DND-41 (cell line): ENCODE results near the gene ETS2.

Experiments
- ATAC-seq: fragments of 200-7000 bp; cut with Tn5 transposase; 3 replicates; pipeline ENCODE4 v1.9.1; 2021; ENCODE audit warnings: low read depth; ENCODE audit not compliant: insufficient read depth
- DNase-seq: peaks from one replicate; pipeline ENCODE4 v3.0.0-alpha.2; 2020
- H2AFZ ChIP-seq: 2 replicates; pipeline ENCODE4 v1.6.0; 2012; ENCODE audit warnings: low read depth, low read length
- H3K27ac ChIP-seq: 2 replicates; pipeline ENCODE4 v1.5.1; 2012; ENCODE audit warnings: low read length, inconsistent platforms
- H3K27me3 ChIP-seq: fragments of 200-600 bp; sonication (generic); 2 replicates; pipeline ENCODE4 v1.6.0; 2012; ENCODE audit warnings: low read length, mild to moderate bottlenecking, inconsistent platforms; ENCODE audit not compliant: insufficient read depth, poor library complexity
- H3K36me3 ChIP-seq: 2 replicates; pipeline ENCODE4 v1.5.1; 2012; ENCODE audit warnings: low read length, inconsistent platforms; ENCODE audit not compliant: insufficient read depth
- H3K4me1 ChIP-seq: 2 replicates; pipeline ENCODE4 v1.5.1; 2012; ENCODE audit warnings: mild to moderate bottlenecking, low read length; ENCODE audit not compliant: insufficient read depth
- H3K4me2 ChIP-seq: 2 replicates; pipeline ENCODE4 v1.6.0; 2012; ENCODE audit warnings: mild to moderate bottlenecking, moderate library complexity, low read length, inconsistent platforms; ENCODE audit not compliant: insufficient read depth
- H3K4me3 ChIP-seq, 2 experiments: fragments of 200-600 bp in 1 of 2; shearing (Covaris generic) in 1 of 2; 2 replicates each; pipeline ENCODE4 v1.5.1; 2012 to 2016; ENCODE audit warnings: inconsistent platforms in 2 of 2, low read length in 2 of 2, mild to moderate bottlenecking in 2 of 2, low read depth in 1 of 2, moderate library complexity in 1 of 2
- H3K79me2 ChIP-seq: 2 replicates; pipeline ENCODE4 v1.6.0; 2012; ENCODE audit warnings: low read length, inconsistent platforms; ENCODE audit not compliant: insufficient read depth
- H3K9ac ChIP-seq: 2 replicates; pipeline ENCODE4 v1.6.0; 2012; ENCODE audit warnings: low read depth, mild to moderate bottlenecking, inconsistent platforms, low read length, moderate library complexity
- H3K9me3 ChIP-seq: 2 replicates; pipeline ENCODE4 v1.5.1; 2012; ENCODE audit warnings: low read length, moderate library complexity, mild to moderate bottlenecking, inconsistent platforms; ENCODE audit not compliant: insufficient read depth, severe bottlenecking
- H4K20me1 ChIP-seq: 2 replicates; pipeline ENCODE4 v1.6.0; 2012; ENCODE audit warnings: low read length; ENCODE audit not compliant: insufficient read depth
- CTCF ChIP-seq: IDR thresholded peaks from 2 replicates; pipeline ENCODE4 v1.5.1; 2012; ENCODE audit warnings: borderline replicate concordance, low read length, moderate library complexity, mild to moderate bottlenecking; ENCODE audit not compliant: poor library complexity, severe bottlenecking; ENCODE audit errors: extremely low read depth
- EZH2 ChIP-seq: IDR thresholded peaks from 3 replicates; pipeline ENCODE4 v1.6.1; 2012; ENCODE audit warnings: borderline replicate concordance, low read depth, mild to moderate bottlenecking, moderate library complexity, low read length, inconsistent platforms; ENCODE audit not compliant: severe bottlenecking

Gene ETS2

GRCh38 chr21:38771536-38771935 is 34.2 kb upstream of the ETS2 start:
- no peaks in the 10 kb centered on the region for H3K36me3 ChIP-seq
- no peak overlapping the region for H3K27ac ChIP-seq
- H2AFZ ChIP-seq, result no peak overlapping the region
- no peaks in the 10 kb centered on the region for H3K79me2 ChIP-seq
- no peak overlapping the region for H3K4me3 ChIP-seq
- no peaks in the 10 kb centered on the region for H4K20me1 ChIP-seq
- H3K4me1 ChIP-seq, result peaks cover 22% of the 10 kb centered on the region
- H3K4me2 ChIP-seq, result no peak overlapping the region
- no peak for TF ChIP-seq CTCF
- TF ChIP-seq EZH2, result no peak
- H3K9ac ChIP-seq, result no peak overlapping the region
- no peaks in the 10 kb centered on the region for H3K27me3 ChIP-seq
- no peaks in the 10 kb centered on the region for H3K9me3 ChIP-seq
- ATAC-seq, result no peak
- no peak for DNase-seq

- peaks cover 14% of the 10 kb centered on the region for H3K4me1 ChIP-seq
- H3K9ac ChIP-seq, result no peak overlapping the region
- no peaks in the 10 kb centered on the region for H3K79me2 ChIP-seq
- TF ChIP-seq EZH2, result no peak
- no peak for TF ChIP-seq CTCF
- no peak overlapping the region for H3K4me3 ChIP-seq
- no peaks in the 10 kb centered on the region for H3K9me3 ChIP-seq
- H4K20me1 ChIP-seq, result no peaks in the 10 kb centered on the region
- H3K4me2 ChIP-seq, result no peak overlapping the region
- H3K36me3 ChIP-seq, result no peaks in the 10 kb centered on the region
- H3K27ac ChIP-seq, result no peak overlapping the region
- DNase-seq (no peak), ATAC-seq (no peak)
- H3K27me3 ChIP-seq, result no peaks in the 10 kb centered on the region
- H2AFZ ChIP-seq, result no peak overlapping the region
Observed at GRCh38 chr21:38772646-38773045, 33.1 kb upstream of the ETS2 start.

- peaks cover 11% of the 10 kb centered on the region for H3K4me1 ChIP-seq
- H3K79me2 ChIP-seq, result no peaks in the 10 kb centered on the region
- DNase-seq (no peak), ATAC-seq (peak; percentile 41; the same call in 1 of the 3 replicates)
- no peaks in the 10 kb centered on the region for H4K20me1 ChIP-seq
- peaks cover under 1% of the 10 kb centered on the region for H3K9me3 ChIP-seq
- no peak overlapping the region for H3K9ac ChIP-seq
- H2AFZ ChIP-seq, result no peak overlapping the region
- no peaks in the 10 kb centered on the region for H3K27me3 ChIP-seq
- TF ChIP-seq EZH2, result no peak
- no peak for TF ChIP-seq CTCF
- no peaks in the 10 kb centered on the region for H3K36me3 ChIP-seq
- H3K4me2 ChIP-seq, result no peak overlapping the region
- no peak overlapping the region for H3K27ac ChIP-seq
- no peak overlapping the region for H3K4me3 ChIP-seq
Observed at GRCh38 chr21:38773099-38774061, 32.3 kb upstream of the ETS2 start.
